OCI-LY7 (cell line): ENCODE results near the gene ADARB2.

ENCODE experiments used
- CTCF ChIP-seq: fragments of 200-600 bp; sonication (generic); conservative IDR thresholded peaks from 2 replicates; pipeline ENCODE4 v1.5.1; 2014; ENCODE audit warnings: mild to moderate bottlenecking, antibody characterized with exemption, low read length, moderate library complexity, mixed read lengths
- EZH2phosphoT487 ChIP-seq: fragments of 200-600 bp; sonication (generic); IDR thresholded peaks from 2 replicates; pipeline ENCODE4 v1.6.1; 2018; ENCODE audit warnings: low read depth, borderline replicate concordance, mild to moderate bottlenecking, mixed run types, antibody characterized with exemption, low read length, moderate library complexity, mixed read lengths

GRCh38 chr10:1743141-1743540 lies 5.8 kb upstream of the ADARB2 start:
- no peak for TF ChIP-seq CTCF
- no peak for TF ChIP-seq EZH2phosphoT487
